ENCODE results near the gene ADAMTSL4. TPM values are rescaled to one million over a fixed set of nuclear protein-coding genes. Genes with fewer than 3 reads are reported as not detected.

Gene ADAMTSL4
- total and polyA plus RNA-seq, 9 of the 15 experiments (the other 6 are each of a cell fraction or from before 2014, with no cell fraction given): 12.7 to 212 (median 35.6) TPM

- peak; percentile 35 to 71 for TF ChIP-seq E2F6 (IDR thresholded peaks at IDR 0.05; ENCODE audit: borderline replicate concordance in 1 of 2, extremely low read depth in 1 of 2, insufficient read depth in 1 of 2, insufficient read length in 1 of 2, low read depth in 1 of 2, low read length in 1 of 2, poor library complexity in 1 of 2, severe bottlenecking in 1 of 2)
- TF ChIP-seq CXXC5 (CRISPR knock-in tag; IDR thresholded peaks at IDR 0.05): peak; percentile 71
- TF ChIP-seq YY1 (IDR thresholded peaks at IDR 0.05; ENCODE audit: borderline replicate concordance in 1 of 3, control insufficient read depth in 1 of 3, extremely low read depth in 1 of 3, insufficient read depth in 3 of 3, insufficient read length in 1 of 3, insufficient replicate concordance in 2 of 3, low read depth in 1 of 3, low read length in 2 of 3): peak in 1 of 3 experiments; percentile 1
- no peak for TF ChIP-seq HLTF (IDR thresholded peaks at IDR 0.05)
- TF ChIP-seq ETV5 (CRISPR knock-in tag; IDR thresholded peaks at IDR 0.05; ENCODE audit: low read depth): no peak
- TF ChIP-seq ZNF79 (CRISPR knock-in tag; IDR thresholded peaks at IDR 0.05; ENCODE audit: low read depth): no peak
- 0 out of 2 replicates have a peak, but pooled peaks have one; percentile 30 for TF ChIP-seq TARDBP (IDR thresholded peaks at IDR 0.05)
- TF ChIP-seq NFE2L1 (tag; IDR thresholded peaks at IDR 0.05; ENCODE audit: borderline replicate concordance, low read depth): no peak
- TF ChIP-seq TBP (optimal IDR thresholded peaks at IDR 0.05; ENCODE audit: low read depth, low read length): no peak
- TF ChIP-seq TFE3 (CRISPR knock-in tag; IDR thresholded peaks at IDR 0.05): peak; percentile 57
- peak; percentile 24 to 57; a peak in 3 of 4 replicates for TF ChIP-seq FOXA3 (CRISPR knock-in tag; conservative IDR thresholded peaks at IDR 0.05 in 1 of 2, IDR thresholded peaks at IDR 0.05 in 1 of 2)
- 0 out of 2 replicates have a peak, but pooled peaks have one; percentile 16 for TF ChIP-seq TEAD4 (IDR thresholded peaks at IDR 0.05; ENCODE audit: low read length)
- no peak for TF ChIP-seq TEAD4 (CRISPR knock-in tag; IDR thresholded peaks at IDR 0.05; ENCODE audit: borderline replicate concordance)
- peak; percentile 10; the same call in 1 of the 2 replicates for TF ChIP-seq SOX6 (IDR thresholded peaks at IDR 0.05)
- TF ChIP-seq L3MBTL2 (IDR thresholded peaks at IDR 0.05): peak; percentile 77
- TF ChIP-seq CUX1 (CRISPR knock-in tag; IDR thresholded peaks at IDR 0.05): no peak
- peak; percentile 22 for TF ChIP-seq NEUROD1 (IDR thresholded peaks at IDR 0.05; ENCODE audit: borderline replicate concordance, low read depth, low read length, partially characterized antibody)
- no peak for TF ChIP-seq MED1 (CRISPR knock-in tag; IDR thresholded peaks at IDR 0.05; ENCODE audit: borderline replicate concordance)
- TF ChIP-seq YBX1 (IDR thresholded peaks at IDR 0.05): no peak
Measured at GRCh38 chr1:150515328-150516049, 33.7 kb upstream of the ADAMTSL4 start, which contains the start of gene FALEC (continued).

Data from K562 (cell line).